Left renal pelvis (tissue), 4 donors: ENCODE results near the gene ATP5IF1. TPM values are rescaled to one million over a fixed set of nuclear protein-coding genes. Genes with fewer than 3 reads are reported as not detected.

Experiments
- DNase-seq, 4 donors: peaks; one replicate each; pipeline ENCODE4 v3.0.0-alpha.2; 2013; ENCODE audit warnings: low read depth in 4 of 4, low spot score in 3 of 4
- polyA plus RNA-seq, 4 donors: library from polyadenylated mRNA; unstranded; fragments of 120-200 nt; gene quantifications; one replicate each; pipeline ENCODE4 v1.2.1, GENCODE V29; 2013; ENCODE audit not compliant: insufficient read length in 4 of 4

Gene ATP5IF1
- polyA plus RNA-seq, 4 donors = 128 to 338 (median 260) TPM

DNA sequence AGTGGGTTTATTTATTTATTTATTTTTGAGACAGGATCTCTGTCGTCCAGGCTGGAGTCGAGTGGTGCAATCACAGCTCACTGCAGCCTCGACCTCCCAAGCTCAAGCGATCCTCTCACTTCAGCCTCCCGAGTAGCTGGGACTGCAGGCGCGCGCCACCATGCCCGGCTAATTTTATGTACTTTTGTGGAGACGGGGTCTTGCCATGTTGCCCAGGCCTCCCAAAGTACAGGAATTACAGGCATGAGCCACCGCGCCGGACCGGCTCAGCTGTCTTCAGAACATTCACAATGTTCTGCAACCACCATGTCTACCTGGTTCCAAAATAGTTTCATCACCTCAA is 2.7 kb upstream of the ATP5IF1 start:
- DNase-seq = no peak

DNA sequence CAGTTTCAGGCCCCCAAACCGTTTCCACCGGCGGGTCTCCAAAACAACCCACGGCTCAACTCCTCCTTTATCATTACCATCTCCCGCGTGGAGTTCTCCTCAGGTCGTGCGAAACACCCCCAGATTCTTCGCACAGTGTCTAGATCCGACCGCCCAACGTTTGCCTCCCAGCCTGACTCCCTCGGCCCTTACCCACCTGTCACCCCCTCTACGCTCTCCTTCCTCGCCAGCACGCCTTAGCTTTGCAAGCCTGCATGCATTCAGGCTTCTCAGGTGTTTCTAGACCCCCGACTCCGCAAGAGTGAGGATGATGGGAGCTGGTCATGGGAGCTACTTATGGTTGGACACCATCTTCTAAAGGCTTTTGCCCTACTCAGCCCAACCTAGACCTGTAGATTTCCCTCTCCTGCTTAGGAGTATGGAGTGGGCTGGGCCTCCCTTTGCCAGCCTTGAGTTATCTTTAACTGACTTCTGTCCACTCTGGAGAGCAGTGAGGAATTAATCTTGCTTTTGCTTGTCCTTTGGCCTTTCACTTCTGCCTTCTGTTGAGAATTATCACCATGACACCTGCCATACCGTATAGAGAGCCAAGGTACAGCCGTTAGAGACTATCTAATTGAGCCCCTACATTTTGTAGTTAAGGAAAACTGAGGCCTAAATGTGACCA is 865 bp downstream of the ATP5IF1 start:
- no peak for DNase-seq

DNA sequence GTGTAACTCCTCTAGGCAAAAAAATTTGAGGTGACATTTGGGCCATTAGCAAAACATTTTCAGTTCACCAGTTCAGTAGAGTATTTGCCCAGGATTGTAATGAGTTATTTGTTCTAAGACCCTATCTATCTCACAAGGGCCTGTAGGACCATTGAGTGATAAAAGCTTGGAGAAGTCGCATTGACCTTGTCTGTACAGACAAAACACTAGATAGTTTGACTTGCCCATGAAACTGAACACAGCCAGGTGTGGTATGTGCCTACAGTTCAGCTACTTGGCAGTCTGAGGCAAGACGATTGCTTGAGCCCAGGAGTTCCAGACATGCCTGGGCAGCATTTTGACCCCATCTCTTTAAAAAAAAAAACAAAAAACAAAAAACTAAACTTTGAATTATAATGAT is 3.1 kb downstream of the ATP5IF1 start:
- no peak for DNase-seq

DNA sequence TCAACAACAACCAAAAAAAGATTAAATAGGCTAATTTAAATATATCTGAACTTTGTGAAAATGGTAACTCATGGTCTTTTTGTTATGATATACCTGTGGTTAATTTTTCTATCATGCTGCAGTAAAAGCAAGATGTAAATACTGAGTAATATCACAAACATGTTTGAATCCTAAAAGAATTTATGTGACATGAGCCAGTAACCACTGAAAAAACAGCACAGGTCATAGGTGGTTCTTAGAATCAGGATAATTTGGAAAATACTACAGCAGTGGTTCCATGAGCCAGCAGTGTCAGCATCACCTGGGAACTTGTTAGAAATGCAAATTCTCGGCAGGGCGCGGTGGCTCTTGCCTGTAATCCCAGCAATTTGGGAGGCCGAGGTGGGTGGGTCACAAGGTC is 4.1 kb downstream of the ATP5IF1 start:
- no peak for DNase-seq

DNA sequence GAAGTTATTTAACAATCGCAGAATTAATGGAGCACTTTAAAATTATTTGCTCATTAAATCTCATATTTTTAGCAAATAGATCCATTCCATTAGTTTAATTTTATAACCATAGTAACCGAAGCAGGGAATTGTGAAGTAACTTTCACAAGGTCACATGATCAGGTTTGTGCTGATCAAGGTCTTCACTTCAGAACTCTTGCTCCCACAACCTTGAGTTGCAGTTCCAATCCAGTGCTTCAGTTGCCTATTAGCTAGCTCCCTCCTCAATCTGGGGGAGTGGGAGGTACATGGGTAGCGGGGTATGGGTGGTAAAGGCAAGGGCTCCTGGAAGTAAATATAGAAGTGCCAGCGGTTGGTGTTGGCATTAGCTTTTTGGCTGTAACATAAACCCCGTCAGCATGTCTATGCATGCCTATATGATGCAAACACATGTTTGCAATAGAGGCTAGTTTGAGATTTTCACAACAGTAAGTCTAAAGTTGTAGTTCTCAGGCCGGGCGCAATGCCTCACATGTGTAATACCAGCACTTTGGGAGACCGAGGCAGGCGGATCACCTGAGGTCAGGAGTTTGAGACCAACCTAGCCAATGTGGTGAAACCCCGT is 5.8 kb downstream of the ATP5IF1 start:
- no peak for DNase-seq

DNA sequence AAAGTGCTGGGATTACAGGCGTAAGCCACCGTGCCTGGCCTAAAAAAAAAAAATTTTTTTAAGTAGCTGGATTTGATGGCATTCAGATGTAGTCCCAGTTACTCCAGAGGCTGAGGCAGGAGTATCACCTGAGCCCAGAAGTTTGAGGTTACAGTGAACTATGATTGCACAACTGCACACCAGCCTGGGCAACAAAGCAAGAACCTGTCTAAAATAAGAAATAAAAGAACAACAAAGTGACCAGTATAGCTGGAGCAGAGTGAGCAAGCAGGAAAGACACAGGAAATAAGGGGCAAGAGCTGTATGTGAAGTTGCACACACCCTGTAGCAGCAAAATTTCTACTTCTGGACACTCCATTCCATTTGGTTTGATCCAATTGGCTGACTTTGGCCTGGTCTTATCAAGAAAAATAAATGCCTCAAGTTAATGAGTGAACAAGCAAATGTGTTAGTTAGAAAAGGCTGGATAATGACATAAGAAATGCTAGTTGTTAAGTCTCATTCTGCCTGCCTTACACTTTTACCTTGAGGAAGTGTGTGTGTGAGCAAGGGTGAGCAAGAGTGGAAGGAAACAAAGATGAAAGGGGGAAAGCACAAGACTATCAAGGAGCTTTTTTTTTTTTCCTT is 7.9 kb downstream of the ATP5IF1 start:
- no peak for DNase-seq

DNA sequence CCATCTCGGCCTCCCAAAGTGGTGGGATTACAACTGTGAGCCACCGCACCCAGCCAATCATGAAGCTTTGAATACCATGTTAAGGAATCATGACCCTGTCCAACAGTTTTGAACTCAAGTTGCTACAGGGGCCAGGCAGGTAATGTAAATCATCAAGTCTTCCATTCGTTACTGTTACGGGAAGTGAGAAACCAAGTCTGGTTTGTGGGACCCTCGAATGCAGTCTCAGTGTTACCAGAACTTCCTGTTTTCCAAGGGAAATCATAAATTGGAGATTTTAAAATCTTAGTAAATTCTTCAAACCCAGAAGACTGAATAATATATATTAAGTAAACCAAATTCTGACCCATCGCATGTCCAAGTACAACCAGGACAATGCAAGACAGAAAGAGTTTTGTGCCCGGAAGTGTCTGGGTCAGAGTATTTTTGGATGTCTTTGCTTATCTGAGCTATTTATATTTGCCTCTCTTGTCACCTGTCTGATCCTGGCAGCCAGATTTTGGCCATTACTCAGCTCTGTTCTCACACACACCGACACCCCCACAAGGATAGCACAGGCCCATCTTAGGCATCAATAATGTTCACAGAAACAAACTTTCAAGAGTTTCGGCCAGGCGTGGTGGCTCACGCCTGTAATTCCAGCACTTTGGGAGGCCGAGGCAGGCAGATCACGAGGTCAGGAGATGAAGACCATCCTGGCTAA is 8.8 kb downstream of the ATP5IF1 start:
- no peak for DNase-seq

DNA sequence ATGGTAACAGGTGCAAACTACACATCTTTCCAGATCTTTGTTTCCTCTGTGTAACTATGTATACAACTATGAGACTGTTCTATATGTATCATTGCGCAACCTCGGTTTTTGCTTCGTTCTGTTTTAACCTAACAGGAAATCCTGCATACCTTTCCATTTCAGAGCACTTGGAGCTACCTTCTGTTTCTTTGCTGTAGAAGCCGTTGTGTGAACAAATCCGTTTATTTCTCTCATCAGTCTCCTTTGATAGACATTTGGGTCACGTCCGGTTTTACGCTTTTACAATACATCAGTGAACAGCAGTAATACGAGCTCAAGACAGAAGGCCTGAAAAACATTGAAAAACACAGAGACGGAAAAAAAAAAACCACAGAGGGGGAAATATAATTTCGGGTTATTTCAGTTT is 10.5 kb downstream of the ATP5IF1 start:
- DNase-seq = no peak

DNA sequence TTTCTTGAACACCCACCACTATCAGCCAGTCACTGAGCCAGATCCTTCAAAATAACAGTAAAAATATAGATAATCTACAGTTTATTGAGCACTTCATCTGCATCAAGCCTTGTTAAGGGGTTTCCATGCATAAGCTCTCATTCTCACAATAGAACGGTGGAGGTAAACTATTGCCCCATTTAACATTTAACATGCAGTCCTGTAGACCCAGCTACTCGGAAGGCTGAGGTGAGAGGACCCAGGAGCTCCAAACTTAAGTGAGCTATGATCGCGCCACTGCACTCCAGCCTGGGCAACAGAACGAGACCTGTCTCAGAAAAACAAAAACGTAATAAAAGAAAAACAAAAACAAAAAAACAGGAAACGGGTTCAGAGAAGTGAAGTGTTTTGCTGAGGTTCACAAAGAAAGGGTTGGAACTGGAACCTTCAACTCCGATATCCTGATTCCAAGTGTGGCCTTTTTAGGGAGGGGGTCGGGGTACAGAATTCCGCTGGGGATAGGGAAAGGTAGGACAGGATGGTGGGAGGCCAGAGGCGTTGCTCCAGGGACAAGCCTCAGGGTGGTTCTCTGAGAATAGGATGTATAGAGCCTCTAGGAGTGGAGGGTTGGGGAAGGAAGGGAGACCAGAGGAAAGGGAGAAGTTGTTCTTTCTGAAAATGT is 11.8 kb downstream of the ATP5IF1 start:
- DNase-seq = no peak

DNA sequence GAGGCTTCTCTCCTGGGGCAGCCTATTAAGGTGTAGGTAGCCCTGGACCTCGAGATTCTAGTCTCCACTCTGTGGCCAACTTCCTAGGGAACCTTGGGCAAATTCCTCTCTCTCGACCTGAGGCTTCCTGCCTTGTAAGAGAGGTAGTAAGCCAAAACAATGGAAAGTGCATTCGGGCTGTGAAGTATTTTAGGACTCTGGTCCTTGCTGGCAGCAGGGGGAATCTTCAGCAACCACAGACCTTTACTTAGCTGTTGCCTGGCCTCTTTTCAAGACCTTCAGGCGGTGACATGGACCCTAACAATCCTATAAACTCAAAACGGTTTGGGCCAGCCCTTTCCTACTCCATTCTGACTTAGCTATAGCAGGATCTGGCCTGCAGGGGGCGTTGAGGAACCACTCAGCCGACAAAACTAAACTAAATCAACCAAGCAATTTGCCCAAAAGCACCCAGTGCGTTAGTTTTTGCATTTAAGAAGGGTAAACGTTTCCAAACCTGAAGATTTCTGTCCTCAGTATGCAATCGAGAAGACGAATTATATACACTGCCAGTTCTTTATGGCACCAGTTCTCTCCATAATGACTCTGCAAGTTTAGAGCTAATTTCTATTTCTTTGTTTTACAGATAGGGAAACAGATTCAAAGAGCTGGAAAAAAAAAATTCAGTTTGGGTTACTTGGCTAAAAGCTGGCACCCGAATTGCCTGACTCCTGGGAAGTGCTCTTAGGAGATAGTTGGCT is 12.5 kb downstream of the ATP5IF1 start:
- DNase-seq = peak in 2 of 4 donors; percentile 63 to 75

DNA sequence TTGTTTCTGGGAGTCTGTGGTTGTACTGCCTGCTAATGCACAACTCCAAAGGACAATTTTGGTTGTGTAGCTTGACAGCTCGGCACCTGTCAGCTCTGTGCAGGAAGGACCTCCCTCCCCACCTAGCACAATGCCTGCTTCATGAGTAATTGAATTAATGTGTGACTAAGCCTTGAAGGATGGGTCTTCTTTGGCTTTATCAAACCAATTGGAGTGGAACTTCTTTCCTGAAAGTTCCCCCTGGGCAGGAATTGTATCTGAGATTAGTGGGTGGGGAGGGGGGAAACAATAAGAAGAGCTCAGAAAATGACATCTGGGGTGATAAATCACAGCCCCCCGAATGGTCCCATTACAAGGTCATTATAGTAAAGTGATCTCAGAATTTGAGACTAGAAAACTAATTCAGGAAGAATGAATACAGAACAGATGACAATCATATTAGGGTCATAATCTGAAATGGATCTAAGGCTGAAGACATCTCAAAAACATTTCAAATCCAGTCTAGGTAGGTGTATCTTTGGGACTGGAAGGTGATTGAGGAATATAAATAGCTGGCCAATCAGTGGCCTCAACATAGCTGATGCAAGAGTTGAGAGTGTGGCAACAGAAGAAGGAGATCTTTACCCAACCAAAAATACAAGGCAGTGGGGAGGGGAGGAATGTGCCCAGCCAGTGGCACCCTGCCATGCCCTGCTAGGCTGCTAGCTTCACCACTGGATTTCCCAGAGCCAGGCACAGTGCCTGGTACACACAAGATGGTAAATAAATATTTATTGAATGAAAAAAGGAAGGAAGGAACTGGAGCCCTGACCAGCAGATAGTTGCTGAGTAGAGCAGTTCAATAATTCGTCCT is 13.3 kb downstream of the ATP5IF1 start:
- DNase-seq = no peak

DNA sequence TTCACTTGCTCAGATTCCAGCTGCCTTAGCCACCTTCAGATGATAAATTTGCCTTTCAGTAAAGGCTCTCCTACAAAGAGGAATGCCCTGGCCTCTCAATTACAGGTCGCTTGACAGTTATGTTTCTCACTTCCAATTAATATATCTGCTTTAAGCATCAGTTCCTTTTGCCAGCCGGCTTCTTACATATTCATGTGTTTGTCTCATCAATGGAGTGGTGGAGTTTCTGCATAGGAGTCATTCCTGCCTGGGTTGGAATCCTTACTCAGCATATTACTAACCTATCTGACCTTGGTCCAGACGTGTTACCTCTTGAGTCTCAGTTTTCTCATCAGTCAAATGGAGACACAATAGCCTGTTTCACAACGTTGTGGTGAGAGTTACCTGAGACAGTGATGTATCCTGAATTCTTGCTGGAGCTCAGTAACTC is 14.0 kb downstream of the ATP5IF1 start:
- DNase-seq = no peak

DNA sequence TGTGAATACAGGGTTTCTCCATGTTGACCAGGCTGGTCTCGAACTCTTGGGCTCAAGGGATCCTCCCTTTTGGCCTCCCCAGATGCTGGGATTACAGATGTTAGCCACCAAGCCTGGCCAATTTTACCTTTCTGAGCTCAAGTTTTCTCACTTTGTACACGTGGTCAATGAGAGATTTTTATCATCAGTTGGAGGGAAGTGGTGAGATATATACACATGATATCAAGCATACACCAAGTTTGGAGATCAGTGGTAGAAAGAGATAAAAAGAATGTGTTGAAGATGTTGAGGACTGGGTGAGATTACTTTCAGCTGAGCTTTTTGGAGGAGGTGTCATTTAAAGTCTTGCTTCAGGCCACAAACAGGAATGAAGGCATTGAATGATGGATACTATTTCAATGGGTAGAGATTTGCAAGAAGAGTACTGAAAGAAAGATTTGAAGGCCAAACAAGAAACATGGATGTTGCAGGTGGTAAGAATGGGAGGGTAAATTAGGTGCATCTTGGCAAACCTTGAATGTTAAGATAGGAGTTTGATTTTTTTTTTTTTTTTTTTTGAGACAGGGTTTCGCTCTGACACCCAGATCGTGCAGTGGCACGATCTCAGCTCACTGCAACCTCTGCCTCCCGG is 20.4 kb downstream of the ATP5IF1 start:
- DNase-seq = no peak

DNA sequence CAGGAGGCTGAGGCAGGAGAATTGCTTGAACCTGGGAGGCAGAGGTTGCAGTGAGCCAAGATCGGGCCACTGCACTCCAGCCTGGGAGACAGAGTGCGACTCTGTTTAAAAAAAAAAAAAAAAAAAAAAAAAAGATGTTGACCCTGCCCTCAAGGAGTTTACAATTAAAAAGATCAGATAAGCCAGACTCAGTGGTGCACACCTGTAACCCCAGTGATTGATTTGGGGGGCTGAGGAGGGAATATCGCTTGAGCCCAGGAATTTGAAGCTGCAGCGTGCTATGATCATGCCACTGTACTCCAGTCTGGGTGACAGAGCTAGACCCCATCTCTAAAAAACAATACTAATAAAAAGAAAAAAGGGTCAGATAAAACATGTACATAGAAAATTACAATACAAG is 21.8 kb downstream of the ATP5IF1 start:
- no peak for DNase-seq

DNA sequence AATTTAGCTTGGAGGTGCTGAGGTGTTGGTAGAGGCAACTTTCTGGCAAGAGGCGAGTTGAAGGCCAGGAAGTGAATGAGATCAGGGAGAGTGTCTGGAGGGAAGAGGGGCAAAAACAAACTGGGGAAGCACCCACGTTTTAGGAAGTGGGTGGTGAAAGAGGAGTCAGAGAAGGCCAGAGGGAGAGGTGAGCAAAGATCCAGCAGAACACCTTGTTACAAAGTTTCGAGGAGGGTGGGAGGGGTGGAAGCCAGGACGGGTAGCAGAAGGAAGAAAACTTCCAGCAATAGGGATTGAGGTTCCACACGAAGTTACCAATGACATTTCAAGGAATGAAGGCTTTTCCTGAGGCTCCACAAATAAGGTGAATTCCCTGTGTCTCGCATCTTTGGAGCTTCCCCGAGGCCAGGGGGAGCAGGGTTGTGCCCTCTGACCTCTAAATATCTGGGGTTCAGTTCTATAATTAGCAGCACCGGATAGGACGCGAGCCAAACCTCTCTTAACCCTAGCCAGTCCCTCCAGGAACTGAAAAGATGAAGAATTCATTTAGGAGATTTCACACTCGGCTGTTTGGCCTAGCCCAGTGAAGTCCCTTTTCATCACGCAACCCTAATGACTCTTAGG is 22.8 kb downstream of the ATP5IF1 start:
- DNase-seq = no peak

DNA sequence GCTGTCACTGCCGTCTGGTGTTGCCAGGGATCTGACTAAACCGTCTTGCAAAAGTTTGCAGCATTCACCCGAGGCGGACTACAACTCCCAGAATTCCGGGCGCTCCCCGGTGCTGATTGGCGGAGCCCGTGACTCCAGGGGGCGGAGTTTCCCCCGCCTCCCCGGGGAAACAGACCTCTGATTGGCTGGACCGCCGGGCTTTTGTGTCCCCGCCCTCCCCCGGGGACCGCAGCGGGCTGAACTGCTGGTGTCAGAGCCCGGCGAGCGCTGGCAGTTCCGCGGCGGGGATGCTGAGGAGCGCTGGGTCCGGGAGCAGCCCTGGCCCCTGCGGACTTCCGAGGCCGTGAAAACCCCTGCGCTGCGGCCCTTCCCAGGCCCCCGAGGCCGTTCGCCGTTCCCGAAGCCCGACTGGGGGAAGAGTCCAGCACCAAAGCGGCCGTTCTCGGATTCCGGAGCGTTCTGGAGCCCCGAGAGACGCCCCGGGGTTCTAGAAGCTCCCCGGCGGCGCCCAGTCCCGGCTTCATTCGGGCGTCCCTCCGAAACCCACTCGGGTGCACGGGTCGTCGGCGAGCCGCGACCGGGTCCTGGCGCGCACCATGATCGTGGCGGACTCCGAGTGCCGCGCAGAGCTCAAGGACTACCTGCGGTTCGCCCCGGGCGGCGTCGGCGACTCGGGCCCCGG is 23.5 kb downstream of the ATP5IF1 start, which contains the start of gene SESN2:
Gene SESN2 (plus strand): TSS at position 267 of the 682 bp plus-strand sequence. CDS start 330 bp downstream, at position 597.
- DNase-seq = peak; percentile 89 to 97 (median 96)

DNA sequence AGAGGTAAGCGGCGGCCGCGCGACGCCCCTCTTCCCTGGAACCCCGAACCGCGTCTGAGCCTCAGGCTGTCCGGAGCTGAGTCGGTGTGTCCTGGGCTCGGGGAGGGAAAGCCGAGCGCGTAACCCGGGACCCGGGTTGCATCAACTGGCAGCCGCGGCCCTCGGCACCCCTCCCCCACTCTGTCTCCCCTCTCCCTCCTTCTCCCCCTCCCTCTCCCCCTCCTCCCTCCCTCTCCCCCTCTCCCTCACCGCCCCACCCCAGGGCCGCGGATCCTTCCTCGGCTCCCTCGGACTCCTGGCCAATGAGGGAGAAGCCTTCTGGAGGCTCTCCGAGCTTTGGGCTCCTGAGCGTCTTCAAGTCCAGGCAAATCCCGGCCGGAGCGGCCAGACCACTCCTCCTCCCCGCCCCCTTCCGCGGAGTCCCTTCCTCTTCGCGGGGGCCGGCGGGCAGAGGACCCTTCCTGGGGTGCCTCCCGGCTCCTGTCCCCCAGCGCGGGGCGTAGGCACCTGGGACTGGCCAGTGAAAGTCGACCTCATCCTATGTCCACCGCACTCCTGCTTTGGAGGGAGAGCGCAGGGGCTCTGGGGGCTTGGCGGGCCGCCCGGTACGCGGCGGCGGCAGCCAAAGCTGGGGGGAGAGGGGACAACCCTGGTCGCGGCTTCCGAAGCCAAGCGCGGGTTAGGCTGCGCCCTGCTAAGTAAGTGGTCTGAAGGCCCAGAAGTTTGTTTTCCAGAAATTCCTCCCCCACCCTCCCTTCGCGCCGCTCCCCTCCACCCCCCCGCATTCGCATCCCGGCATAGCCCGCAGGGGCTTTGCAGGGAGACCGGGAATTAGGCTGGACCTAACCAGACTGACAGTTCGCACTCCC is 24.2 kb downstream of the ATP5IF1 start:
- peak in 2 of 4 donors; percentile 66 to 76 for DNase-seq
